IMR-90 (cell line): ENCODE data around the gene CASK.

Experiments
- BHLHE40 ChIP-seq: fragments of 150-350 bp; IDR thresholded peaks from 2 replicates; pipeline ENCODE4 v1.6.1; 2016; ENCODE audit warnings: mild to moderate bottlenecking, low read depth, low read length
- CEBPB ChIP-seq: IDR thresholded peaks from 2 replicates; pipeline ENCODE4 v1.6.1; 2012; ENCODE audit warnings: low read depth, low read length, improper control_type of control experiment
- FOS ChIP-seq: fragments of 150-350 bp; IDR thresholded peaks from 2 replicates; pipeline ENCODE4 v1.6.1; 2016; ENCODE audit warnings: low read depth, low read length
- MAFK ChIP-seq: IDR thresholded peaks from 2 replicates; pipeline ENCODE4 v1.6.1; 2012; ENCODE audit warnings: low read depth, low read length, improper control_type of control experiment
- MAZ ChIP-seq: IDR thresholded peaks from 2 replicates; pipeline ENCODE4 v1.6.1; 2012; ENCODE audit warnings: low read depth, mild to moderate bottlenecking, low read length, improper control_type of control experiment, moderate library complexity, borderline replicate concordance
- MXI1 ChIP-seq: IDR thresholded peaks from 2 replicates; pipeline ENCODE4 v1.6.1; 2012; ENCODE audit warnings: low read depth, mild to moderate bottlenecking, low read length, moderate library complexity, borderline replicate concordance
- NFE2L2 ChIP-seq: fragments of 150-350 bp; IDR thresholded peaks from 2 replicates; pipeline ENCODE4 v1.6.1; 2016; ENCODE audit warnings: low read depth, mild to moderate bottlenecking, low read length
- POLR2A ChIP-seq: IDR thresholded peaks from 2 replicates; pipeline ENCODE4 v1.6.1; 2012; ENCODE audit warnings: mild to moderate bottlenecking, low read depth, low read length
- RAD21 ChIP-seq: IDR thresholded peaks from 2 replicates; pipeline ENCODE4 v1.6.1; 2012; ENCODE audit warnings: low read length, improper control_type of control experiment
- RFX5 ChIP-seq: IDR thresholded peaks from 2 replicates; pipeline ENCODE4 v1.8.0; 2012; ENCODE audit warnings: low read depth, mild to moderate bottlenecking, low read length, moderate library complexity
- SMC3 ChIP-seq: fragments of 150-350 bp; IDR thresholded peaks from 2 replicates; pipeline ENCODE4 v1.6.1; 2016; ENCODE audit warnings: low read depth, mild to moderate bottlenecking, antibody characterized with exemption, low read length, moderate library complexity
- TF ChIP-seq, protein P1 (sequence below): conservative IDR thresholded peaks from 2 replicates; pipeline ENCODE4 v1.5.1; 2012; ENCODE audit warnings: mild to moderate bottlenecking, low read depth, low read length, improper control_type of control experiment
- TF ChIP-seq, protein P2 (sequence below): fragments of 150-350 bp; IDR thresholded peaks from 2 replicates; pipeline ENCODE4 v1.6.1; 2017; ENCODE audit warnings: mild to moderate bottlenecking, antibody characterized with exemption, low read length, low read depth
- TF ChIP-seq, protein P3 (sequence below): fragments of 150-350 bp; IDR thresholded peaks from 2 replicates; pipeline ENCODE4 v1.6.1; 2016; ENCODE audit warnings: low read depth, mild to moderate bottlenecking, low read length, moderate library complexity, borderline replicate concordance

DNA sequence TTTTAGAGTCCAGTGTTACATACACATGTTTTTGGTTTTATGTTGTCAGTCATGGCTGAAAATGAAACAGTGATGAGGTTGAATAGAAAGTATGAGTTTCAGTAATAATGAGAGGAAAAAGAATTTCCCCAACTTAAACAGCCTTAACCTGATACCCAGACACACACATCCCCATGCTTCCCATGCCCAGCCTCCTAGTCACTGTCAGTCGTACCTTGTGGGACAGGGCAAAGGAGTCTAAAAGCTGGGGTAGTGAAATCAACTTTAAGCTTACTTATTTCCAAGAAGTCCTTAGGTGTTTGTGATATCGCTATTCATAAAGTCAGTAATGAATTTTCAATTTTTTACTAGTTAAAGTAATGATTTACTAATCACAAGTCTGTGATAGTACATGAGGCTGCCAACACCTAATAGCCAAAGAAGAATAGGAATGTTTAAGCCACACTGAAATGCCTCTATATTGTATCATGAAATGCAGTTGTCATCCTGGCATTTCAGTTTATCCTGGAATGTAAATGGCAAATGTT lies 258.9 kb downstream of the CASK start:
- TF ChIP-seq, protein P1, sequence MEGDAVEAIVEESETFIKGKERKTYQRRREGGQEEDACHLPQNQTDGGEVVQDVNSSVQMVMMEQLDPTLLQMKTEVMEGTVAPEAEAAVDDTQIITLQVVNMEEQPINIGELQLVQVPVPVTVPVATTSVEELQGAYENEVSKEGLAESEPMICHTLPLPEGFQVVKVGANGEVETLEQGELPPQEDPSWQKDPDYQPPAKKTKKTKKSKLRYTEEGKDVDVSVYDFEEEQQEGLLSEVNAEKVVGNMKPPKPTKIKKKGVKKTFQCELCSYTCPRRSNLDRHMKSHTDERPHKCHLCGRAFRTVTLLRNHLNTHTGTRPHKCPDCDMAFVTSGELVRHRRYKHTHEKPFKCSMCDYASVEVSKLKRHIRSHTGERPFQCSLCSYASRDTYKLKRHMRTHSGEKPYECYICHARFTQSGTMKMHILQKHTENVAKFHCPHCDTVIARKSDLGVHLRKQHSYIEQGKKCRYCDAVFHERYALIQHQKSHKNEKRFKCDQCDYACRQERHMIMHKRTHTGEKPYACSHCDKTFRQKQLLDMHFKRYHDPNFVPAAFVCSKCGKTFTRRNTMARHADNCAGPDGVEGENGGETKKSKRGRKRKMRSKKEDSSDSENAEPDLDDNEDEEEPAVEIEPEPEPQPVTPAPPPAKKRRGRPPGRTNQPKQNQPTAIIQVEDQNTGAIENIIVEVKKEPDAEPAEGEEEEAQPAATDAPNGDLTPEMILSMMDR: no peak
- TF ChIP-seq MXI1 (no peak), RAD21 (no peak), POLR2A (no peak), SMC3 (no peak), BHLHE40 (no peak), CEBPB (no peak), FOS (no peak), MAFK (no peak), MAZ (no peak), NFE2L2 (no peak), RFX5 (no peak)
- TF ChIP-seq, protein P2, sequence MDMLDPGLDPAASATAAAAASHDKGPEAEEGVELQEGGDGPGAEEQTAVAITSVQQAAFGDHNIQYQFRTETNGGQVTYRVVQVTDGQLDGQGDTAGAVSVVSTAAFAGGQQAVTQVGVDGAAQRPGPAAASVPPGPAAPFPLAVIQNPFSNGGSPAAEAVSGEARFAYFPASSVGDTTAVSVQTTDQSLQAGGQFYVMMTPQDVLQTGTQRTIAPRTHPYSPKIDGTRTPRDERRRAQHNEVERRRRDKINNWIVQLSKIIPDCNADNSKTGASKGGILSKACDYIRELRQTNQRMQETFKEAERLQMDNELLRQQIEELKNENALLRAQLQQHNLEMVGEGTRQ: no peak
- TF ChIP-seq, protein P3, sequence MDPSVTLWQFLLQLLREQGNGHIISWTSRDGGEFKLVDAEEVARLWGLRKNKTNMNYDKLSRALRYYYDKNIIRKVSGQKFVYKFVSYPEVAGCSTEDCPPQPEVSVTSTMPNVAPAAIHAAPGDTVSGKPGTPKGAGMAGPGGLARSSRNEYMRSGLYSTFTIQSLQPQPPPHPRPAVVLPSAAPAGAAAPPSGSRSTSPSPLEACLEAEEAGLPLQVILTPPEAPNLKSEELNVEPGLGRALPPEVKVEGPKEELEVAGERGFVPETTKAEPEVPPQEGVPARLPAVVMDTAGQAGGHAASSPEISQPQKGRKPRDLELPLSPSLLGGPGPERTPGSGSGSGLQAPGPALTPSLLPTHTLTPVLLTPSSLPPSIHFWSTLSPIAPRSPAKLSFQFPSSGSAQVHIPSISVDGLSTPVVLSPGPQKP: no peak
